COLO668 (cell line): Measurements from ENCODE around the gene CD81.
A peak's percentile ranks its signal among the peaks of the same experiment; 100 is the strongest.

Experiments used
- DNase-seq: peaks from one replicate; lab custom pipeline; 2025; ENCODE audit not compliant: unreplicated experiment; lab: John Stamatoyannopoulos, UW

The CD81 gene

GRCh38 chr11:2390091-2390724, 13.1 kb downstream of the CD81 start:
- no peak for DNase-seq

DNA sequence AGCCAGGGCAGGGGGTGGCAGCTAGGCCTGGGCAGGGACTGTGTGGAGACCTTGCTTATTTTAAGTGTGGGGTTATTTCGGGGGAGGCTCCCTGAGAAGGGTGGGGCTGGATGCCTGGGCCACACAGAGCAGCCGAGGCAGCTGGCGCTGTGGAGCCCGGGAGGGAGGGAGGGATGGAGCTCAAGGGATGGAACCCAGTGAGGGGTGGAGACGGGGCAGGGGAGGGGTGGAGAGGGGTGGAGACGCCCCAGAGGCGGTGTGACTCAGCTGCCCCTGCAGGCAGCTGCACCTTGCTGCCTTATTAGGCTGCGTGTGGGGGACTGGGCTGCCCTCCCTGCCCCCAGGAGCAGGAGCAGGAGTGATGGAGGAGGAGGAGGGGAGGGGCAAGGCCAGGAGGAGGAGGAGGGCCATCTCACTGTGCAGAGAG, 13.6 kb downstream of the CD81 start:
- peak; percentile 57 for DNase-seq

- DNase-seq: no peak
Observed at GRCh38 chr11:2391181-2391975, 14.3 kb downstream of the CD81 start.

- no peak for DNase-seq
Observed at GRCh38 chr11:2392241-2392959, 15.3 kb downstream of the CD81 start.

- DNase-seq: peak; percentile 53
Observed at GRCh38 chr11:2393111-2393868, 16.2 kb downstream of the CD81 start.

GRCh38 chr11:2393941-2394817, 17.1 kb downstream of the CD81 start:
- DNase-seq: peak; percentile 34

DNA sequence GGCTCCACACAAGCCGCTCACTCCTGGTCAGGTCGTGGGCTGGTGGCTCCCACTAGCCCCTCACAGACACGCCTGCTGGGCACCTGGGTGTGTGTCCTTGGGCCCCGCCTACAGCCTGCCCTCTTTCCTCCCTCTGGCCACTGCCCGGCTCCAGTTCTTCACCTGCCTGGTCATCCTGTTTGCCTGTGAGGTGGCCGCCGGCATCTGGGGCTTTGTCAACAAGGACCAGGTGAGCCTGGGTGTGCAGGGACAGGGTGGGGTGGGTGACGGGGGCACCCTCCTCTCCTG, 17.7 kb downstream of the CD81 start:
- peak; percentile 36 for DNase-seq

DNA sequence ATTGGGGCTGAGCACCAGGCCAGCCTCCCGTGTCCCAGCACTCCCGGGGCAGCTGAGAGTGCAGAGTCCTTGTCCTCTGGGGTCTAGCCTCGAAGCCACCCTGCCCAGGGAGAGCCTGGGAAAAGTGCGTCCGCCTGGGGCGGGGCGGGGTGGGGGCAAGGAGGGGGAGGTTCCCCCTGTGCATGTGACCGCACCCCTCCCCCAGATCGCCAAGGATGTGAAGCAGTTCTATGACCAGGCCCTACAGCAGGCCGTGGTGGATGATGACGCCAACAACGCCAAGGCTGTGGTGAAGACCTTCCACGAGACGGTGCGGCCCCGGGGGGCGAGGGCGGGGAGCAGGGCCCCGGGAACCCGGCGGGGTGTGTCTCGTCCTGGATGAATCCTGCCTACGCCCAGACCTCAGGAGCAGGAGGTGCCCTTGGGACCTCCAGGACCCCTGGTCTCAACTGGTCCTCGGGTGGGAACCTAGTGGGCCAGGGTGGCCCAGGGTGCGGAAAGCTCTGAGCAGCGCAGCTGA, 18.2 kb downstream of the CD81 start:
- DNase-seq: no peak

GRCh38 chr11:2395856-2396255, 18.7 kb downstream of the CD81 start:
- no peak for DNase-seq

DNA sequence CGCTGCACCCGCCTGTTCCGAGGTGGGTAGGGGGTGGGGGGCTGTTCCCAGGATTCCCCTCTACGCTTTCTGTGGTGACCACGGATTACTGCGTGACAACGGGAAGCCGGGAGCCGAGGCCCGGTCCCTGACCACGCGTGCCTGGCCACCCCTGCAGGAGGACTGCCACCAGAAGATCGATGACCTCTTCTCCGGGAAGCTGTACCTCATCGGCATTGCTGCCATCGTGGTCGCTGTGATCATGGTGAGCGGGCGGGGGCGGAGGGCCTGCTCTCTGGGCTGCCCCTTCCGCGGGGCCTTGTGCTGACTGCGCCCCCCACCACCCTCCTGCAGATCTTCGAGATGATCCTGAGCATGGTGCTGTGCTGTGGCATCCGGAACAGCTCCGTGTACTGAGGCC, 19.4 kb downstream of the CD81 start:
- DNase-seq: no peak

GRCh38 chr11:2397005-2397404, 19.9 kb downstream of the CD81 start:
- no peak for DNase-seq

DNA sequence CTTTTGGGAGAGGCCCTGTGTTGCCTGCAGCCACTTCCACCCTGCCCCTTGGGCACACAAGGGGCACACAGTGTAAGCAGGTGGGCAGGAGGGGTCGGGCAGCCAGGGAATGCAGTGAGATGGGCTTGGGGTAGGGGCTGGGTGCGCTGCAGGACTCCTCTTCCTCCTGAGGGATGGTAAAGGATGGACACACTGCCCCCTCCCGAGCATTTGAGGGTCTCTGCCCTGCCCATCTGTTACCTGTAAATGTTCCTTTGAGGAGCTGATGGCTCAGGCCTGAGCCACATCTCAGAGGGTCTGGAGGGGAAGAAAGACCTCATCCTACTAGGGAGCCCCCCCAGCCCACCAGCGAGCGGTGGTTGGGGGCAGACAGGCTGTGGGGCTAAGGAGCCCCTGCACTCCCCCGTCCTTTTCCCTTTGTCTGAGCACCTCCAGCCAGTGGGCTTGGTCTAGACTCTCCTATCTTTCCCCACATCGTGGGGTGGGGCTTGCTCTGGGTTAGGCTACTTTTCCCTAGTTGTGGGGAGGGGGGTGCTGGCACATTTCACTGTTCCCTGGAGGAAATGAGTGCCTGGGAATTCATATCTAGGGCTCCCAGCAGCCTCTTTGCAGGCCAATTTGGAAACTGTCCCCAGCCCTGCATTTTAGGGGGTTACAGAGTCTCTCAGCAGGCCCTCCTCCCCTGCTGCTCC, 21.7 kb downstream of the CD81 start:
- no peak for DNase-seq

GRCh38 chr11:2399488-2400068, 22.5 kb downstream of the CD81 start:
- no peak for DNase-seq

DNA sequence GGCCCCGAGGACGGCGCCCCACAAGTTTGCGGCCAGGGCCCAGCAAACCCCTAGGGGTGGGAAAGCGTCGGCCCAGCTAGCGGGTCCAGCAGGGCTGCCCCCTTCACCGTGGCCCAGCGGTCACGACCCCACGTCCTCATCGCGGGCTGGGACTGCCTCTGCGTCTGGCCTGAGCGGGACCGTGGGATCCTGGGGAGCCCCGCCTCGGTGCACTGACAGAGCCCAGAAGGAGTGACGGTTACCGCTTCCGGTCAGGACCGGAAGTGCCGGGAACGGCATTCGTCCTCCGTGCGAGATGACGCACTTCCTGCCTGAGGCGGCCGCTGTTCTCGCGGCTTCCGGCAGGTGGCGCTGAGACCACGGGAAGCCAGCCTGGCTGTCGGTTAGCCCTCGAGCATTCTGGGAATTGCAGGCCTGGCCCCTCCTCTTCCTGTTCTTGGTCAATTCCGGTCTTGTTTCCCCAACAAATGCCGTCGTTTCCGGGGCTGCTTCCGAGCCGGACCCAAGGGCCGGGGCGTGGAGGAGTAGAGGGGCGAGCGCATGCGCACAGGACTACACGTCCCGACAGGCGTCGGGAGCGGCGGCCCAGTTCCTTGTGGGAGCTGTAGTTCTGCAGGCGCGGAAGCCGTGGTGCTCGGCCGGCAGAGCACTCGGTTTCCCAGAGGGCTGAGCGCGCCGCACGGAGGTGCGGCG, 23.1 kb downstream of the CD81 start, which contains the start of gene TSSC4:
TSS of gene TSSC4 (plus strand) at position 682 of the 693 bp plus-strand sequence. CDS start 1,884 bp downstream, outside the sequence.
- peak; percentile 92 for DNase-seq

DNA sequence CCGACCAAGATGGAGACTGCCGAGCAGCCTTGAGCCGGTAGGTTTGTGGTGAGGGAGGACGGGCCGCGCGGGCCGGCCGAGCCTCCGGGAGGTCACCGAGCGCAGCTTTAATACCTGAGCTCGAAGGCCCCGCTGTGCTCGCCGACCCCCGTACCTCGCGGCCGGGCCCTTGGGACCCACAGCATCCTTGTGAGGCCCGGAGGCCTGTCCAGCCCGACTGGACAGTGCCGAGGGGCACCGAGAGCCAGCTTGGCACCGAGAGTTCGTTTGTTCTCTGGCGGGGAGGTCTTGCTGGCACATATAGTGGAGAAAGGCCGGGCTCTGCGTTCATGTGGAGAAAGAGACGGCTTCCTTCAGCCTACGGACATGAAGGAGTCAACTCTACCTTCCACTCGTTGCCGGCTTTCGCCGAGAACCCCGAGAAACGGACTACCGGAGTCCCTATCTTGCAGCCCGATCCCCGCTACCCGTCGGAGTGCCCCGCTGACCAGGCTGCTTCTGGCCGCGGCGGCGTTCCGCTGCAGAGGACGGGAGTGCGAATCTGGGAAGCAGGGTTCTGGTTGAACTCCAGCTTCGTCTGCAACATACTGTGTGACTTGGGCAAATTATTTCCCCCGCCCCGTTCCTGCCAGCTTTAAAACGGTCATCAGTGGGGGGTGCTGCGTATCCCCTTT, 23.8 kb downstream of the CD81 start:
- no peak for DNase-seq

- DNase-seq: no peak
Observed at GRCh38 chr11:2401436-2401984, 24.4 kb downstream of the CD81 start.

GRCh38 chr11:2402106-2402505, 25.0 kb downstream of the CD81 start:
- no peak for DNase-seq
